HG02981 (cell line): ENCODE measurements around the gene ICAM2.
"Not testable (repeated sequence)": the region's sequence is repeated elsewhere in the genome, so short reads cannot be mapped to it uniquely, and the experiment has no call there.

Source experiments
- ATAC-seq: cut with Tn5 transposase; IDR thresholded peaks from one replicate; pipeline ENCODE4 v1.9.1; 2021; ENCODE audit warnings: mild to moderate bottlenecking, moderate library complexity; ENCODE audit not compliant: unreplicated experiment

ICAM2 gene

DNA sequence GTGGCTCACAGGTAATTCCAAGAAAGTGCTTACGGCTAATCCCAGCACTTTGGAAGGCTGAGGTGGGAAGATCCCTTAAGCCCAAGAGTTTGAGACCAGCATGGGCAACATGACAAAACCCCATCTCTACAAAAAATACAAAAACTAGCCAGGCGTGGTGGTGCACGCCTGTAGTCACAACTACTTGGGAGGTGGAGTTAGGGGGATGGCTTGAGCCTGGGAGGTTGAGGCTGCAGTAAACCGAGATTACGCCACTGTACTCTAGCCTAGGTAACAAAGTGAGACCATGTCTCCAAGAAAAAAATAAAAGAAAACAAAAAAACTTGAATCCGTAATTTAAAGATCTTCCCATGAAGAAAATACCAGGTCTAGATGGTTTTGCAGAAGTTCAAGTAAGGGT, 5.0 kb downstream of the ICAM2 start:
- no peak for ATAC-seq

DNA sequence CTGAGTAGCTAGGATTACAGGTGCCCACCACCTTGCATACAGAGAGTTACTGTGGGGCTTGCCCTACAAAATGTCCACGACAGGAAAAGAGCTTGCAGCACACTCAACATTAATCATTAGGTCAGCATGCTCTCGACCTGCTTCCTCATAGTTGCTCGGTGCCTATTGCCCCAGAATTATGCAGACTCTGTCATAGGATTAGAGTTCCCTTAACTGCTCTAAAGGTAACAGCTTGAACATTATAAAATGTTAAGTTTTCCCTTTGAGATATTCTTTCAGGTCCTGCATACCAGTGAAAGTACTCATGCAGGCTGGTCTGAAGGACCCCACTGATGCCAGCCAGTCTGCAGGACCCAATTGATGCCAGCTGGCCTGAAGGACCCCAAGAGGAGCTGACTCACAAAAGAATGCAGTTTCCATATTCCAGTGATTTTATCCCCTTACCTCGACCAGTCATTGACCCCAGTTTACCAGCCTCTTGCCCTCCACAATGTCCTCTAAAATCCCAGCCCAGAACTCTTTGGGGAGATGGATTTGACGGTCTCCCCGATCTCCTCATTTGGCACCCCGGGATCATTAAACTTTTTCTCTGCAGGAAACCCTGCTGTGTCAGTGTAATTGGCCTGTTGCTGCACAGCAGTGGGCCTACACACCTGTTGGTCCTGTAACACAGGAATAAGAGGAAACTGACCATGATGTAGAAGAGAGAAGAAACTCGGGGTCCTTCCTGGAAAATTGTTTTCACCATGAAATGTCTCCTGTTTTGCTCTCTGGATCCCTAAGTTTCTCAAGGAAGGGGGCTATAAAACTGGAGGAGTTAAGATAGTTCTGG, 10.6 kb downstream of the ICAM2 start:
- ATAC-seq: no peak

DNA sequence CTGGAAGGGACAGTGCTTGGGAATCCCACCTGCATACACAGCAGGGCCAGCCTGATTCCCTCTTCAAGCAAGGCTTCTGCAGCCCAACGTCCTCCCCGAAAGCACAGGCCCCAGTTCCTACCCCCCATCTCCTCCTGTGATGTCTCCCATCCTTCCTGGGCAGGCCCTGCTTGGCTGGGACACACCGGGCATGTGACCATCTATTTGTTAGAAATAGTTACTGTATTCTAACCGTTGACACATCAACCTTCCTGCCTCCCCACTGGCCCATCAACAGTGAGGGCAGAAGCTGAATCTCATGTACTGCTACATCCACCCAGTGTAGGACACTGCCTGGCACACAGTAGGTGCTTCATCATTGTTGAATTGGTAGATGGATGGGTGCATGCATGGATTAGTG, 11.6 kb downstream of the ICAM2 start:
- ATAC-seq: no peak

DNA sequence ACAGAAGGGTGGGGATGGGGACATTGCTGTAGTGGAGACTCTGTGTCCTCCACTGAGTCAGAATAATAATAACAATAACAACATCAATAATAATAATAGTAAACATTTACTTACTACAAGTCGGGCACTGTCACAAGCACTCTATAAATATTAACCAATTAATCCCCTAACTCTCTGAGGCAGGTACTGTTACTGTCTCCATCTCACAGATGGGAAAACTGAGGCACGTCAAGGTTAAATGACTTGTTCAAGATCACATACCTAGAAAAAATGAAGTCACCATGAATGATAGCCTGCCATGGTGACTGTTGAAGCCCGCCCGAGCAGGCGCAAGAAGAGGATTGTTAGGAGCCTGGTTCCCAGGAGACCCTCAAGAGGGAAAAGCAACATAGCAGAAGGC, 12.1 kb downstream of the ICAM2 start:
- no peak for ATAC-seq

DNA sequence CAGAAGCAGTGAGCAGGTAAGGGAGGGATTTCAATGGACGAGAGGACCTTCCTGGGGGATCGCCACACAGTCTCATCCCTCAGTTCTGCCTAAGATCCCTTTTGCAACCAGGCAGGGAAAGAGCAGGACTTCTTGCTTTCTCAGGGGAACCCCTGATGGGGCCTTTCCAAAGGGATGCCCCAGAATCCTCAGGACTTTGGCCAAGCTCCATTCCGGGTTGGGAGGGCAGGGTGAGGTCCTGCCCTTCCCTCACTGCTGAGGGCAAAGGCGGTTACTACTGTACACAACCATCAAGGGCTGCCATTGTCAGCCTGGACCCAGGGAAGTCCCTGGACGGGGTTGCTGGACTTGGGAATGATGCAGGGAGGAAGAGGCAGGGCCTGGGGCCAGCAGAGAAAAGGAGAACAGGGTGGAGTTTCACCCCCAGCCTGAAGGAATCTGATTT, 12.6 kb downstream of the ICAM2 start:
- no peak for ATAC-seq

DNA sequence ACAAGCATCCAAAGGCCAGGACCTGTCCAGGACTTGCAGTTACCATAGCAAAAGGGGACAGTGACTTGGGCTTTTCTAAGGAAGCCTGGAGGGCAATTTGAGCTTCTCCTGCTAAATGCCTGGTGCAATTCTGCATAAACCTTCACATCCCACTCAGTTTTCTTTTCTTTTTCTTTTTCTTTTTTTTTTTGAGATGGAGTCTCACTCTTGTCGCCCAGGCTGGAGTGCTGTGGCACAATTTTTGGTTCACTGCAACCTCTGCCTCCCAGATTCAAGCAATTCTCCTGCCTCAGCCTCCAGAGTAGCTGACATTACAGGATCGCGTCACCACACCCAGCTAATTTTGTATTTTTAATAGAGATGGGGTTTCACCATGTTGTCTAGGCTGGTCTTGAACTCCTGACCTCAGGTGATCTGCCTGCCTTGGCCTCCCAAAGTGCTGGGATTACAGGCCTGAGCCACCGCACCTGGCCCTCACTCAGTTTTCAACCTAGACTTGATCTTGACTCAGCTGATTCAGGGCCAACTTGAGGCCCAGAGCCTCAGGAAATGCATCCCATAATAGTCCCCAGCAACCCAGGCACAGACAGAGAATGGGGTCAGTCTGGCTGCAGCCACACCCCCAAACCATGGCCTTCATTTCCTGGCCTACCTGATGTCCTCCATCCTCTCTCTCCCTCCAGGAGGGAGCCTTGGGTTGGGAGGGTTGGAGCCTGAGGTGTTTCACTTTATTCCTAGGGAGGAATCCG, 13.2 kb downstream of the ICAM2 start:
- ATAC-seq: not testable (repeated sequence)

DNA sequence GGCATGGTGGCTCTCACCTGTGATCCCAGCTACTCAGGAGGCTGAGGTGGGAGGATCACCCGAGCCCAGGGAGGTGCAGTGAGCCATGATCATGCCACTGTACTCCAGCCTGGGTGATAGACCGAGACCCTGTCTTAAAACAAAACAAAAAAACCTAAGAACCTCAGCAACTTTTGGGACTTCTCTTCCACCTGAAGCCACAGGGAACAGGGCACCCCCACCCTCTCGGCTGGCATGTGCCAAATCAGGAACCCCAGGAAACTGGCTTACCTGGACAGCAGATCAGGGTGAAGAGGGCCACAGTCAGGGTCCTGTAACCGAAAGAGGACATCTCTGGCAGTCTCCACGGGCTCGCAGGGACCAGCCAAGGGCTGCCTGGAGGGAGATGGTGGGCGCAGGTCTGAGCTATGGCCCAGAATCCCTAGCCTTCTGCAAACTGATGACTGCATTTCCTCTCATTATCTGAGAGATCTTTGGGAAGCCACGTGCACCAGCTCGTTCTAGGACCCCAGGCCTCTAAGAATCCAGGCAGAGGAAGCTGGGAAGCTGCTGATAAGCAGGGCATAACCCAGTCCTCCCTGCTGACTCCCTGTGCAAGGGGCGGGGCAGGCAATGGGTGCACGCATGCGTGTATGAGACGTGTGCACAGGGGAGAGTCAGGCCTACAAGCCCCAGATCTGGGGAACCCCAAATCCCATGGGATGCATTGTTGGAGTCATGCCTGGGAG, 13.9 kb downstream of the ICAM2 start:
- no peak for ATAC-seq

DNA sequence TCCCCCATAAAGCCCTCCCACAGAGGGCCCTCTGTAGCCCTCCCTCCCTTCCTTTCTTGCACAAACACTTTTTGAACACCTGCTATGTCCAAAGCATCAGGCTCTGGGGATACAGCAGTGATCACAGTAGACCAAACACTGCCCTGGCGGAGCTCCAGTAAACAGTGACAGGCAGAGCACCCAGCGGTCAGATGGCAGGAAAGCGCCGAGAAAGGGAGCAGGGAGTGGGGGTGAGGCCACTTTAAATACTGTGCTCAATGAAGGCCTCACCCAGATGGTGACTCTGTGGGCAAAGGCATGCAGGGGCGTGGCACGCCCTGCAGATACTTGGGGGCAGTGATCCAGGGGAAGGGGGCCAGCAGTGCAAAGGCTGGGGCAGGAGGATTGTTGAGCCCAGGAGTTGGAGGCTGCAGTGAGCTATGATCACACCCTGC, 14.7 kb downstream of the ICAM2 start:
- ATAC-seq: no peak

DNA sequence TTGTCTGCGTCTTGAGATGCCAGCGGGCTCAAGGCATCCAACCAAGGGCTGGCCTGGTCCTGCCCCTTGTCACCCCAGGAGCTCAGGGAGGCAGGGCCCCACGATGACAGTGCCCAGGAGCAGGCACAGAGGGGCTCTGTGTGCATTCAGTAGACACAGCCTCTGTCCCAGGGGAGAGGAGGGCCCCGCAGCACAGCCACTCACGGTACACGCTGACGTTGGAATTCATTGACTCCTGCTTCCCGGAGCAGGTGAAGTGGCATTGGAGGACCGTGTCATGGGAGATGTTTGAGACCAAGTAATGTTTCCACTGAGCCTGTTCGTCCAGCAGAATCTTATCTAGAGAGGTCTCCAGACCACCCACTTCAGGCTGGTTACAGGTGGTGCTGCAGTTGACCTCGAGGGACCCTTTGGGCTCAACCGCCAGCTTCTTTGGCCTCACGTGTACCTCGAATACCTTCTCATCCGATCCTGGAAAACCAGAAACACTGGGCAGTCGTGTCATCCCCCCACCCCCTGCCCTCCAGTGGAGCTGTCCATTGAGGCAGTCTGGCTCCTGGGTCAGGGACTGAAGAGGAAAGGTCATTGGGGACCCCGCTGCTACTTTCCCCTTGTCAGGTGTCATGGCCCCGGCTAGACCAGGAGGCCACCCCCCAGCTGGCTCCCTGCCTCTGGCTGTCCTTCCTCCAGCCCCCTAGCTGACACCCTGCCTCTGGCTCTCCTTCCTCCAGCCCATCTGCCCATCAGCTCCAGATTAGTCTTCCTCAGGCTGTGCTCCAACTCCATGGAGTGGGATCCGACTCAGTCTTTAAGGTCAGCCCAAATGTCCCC, 15.3 kb downstream of the ICAM2 start:
- ATAC-seq: no peak

DNA sequence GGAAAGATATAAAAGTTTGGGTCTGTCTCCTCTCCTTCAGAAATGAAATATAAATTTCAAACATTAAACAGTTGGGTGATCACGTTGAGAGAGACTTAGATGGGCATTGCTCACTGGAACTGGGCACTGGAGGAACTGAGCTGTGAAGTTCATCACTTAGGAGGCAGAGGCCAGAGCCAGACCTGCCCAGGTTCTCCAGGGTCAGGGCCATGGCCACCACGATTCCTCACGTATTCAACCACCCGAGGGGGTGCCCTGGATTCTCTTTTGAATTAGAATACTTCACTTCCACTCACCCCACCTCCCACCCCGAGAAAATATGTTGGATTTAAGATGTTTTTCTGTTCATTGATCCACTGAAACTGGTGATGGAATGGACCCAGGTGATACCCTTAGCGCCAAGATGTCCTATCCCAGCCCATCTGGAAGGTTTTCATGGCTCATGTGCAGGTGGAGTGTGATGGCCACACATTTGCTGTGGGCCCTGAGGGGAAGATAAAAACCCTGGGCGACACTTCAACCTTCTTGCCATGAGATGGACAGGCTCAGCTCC, 16.1 kb downstream of the ICAM2 start:
- no peak for ATAC-seq

DNA sequence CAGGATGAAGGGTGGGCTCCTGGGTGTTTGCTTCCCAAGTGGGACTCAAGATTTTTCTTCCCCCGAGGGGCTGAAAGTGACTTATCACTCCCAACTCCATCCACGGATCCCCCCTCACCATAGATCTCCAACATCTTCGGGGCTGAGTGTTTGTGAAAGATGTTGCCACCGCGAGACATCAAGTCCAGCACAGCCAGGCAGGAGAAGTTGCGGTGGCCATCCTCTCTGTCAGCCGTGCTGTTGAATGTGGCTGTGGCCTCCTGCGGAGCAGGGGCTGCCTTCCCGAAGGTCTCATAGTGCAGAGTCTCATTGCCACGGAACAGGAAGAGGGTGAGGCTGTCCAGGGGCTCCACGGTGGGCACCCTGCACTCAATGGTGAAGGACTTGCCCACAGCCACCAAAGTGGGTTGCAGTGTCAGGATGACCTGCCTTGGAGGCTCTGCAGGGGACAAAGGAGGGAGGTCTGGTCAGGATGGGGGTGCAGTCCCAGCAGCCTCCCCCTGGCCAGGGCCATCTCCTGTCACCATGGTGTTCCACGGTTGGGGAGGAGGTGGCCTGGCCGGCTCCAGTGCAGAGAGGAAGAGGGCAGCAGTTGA, 16.8 kb downstream of the ICAM2 start:
- no peak for ATAC-seq

DNA sequence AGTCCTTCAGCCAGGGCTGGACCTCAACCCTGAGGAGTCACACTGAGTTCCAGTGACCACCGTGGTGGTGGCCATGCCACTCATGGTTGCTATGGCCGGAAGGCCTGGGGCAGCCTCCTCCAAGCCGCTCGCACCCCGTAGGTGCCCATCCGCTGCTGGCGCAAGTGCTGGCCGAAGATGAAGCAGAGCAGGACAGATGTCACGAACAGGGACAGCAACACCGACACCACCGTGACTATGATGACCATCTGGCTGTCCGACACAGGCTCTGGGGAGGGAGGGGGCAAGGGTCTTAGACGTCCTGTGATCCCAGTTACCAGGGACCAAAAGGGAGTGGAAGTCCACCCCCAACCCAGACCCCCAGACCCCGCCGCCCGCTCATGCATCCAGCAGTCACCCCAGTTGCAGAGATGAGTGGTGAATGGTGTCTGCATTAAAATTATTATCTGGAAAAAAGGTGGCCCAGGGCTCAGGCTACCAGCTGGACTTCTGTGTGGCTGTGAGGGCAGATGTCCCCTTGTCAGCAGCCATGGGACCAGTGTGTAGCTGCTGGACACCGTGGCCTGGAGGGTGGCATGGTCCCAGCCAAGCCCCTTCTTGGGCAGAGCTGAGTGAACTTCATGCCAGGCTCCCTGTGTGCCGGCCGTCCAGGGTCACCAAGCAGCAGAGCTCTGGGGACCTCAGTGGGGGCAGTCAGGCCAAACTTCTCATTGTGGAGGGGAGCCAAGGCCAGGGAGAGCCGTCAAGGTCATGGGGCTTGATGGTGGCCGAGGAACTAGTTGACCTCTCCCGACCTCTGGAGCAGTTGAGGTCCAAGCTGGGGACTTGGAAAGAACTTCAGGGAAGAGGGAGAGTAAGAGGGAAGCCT, 17.5 kb downstream of the ICAM2 start:
- ATAC-seq: no peak

DNA sequence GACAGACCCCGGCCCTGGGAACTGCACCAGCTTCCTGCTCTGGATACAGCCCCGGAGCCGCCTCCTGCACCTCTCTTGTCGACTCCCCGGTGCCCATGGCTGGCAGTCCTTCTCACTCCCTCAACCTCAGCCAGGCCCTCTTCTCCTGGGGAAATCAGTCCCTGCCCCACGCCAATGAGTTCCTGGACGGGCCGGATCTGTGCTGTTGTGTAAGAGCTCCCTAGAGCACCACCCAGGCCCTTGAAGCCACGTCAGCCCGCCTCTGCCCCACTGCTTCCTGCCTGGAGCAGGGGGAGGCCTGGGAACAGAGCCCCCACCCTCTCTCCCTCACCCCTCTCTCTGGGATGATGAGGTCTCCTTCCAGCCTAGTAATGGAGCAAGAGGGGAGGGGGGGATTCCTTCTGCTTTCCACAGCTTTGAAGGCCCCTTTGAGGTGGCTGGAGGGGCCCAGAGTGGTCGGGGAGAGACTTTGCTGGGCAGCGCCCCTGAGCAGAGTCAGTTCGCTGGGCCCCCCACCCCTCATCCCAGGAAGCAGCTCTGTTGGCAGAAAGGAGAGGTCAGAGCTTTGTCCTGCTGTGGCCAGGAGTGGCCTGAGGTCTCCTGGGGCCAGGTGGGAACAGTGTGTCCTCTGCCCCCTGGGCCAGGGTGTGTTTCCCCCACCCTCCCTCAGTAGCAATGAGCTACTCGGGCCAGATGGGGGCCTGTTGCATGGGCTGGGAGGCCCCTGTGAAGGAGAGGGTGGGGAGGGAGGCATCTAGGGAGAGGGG, 18.5 kb downstream of the ICAM2 start:
- no peak for ATAC-seq

DNA sequence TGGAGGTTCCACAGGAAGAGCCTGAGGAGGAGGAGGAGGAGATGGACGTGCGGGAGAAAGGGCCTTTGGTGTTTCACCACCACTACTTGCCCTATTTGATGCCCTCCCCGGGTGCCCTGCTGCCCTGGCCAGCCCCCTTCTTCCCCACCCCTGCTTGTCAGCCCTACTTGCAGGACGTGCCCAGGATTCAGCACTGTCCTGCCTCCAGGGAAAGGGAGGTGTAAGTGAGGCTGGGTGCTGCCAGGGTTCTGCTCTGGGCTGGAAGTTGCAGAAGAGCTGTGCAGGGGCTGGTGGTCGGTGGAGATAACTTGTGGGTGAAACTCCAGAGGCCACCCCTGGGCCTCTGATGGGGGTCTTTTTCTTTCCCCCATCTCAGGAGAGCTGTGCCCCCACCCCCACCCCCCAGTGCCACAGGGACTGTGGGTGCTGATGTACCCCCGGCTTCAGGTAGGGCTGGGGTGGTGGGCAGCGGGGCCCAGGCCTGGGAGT, 19.3 kb downstream of the ICAM2 start:
- no peak for ATAC-seq

DNA sequence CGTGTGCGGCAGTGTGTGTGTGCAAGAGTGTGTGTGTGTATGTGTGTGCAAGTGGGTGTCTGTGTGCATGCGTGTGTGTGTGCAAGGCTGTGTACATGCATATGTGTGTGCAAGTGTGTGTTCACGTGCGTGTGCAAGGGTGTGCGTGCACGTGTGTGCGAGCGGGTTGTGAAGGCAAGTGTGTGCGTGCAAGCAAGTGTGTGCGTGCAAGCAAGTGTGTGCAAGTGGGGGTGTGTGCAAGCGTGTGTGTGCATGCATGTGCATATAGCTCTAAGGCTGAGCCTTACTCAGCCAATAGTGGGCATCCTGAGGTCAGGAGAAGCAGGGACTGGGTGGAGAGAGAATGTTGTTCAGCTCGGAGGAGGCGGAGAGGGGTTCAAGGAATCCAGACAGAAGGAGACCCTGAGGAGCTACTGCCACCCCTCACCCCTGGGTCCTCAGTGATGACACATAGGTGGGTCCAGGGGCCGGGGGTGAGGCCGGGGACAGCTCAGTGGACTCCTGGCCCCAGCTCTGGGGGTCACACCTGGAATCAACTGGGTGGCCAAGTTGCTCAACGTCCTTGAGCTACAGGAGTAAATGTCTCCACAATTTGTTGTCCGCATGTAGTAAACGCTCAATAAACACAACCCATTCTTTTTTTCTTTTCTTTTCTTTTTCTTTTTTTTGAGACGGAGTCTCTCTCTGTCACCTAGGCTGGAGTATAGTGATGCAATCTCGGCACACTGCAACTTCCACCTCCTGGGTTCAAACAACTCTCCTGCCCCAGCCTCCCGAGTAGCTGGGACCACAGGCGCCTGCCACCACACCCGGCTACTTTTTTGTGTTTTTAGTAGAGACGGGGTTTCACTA, 20.5 kb downstream of the ICAM2 start:
- no peak for ATAC-seq

DNA sequence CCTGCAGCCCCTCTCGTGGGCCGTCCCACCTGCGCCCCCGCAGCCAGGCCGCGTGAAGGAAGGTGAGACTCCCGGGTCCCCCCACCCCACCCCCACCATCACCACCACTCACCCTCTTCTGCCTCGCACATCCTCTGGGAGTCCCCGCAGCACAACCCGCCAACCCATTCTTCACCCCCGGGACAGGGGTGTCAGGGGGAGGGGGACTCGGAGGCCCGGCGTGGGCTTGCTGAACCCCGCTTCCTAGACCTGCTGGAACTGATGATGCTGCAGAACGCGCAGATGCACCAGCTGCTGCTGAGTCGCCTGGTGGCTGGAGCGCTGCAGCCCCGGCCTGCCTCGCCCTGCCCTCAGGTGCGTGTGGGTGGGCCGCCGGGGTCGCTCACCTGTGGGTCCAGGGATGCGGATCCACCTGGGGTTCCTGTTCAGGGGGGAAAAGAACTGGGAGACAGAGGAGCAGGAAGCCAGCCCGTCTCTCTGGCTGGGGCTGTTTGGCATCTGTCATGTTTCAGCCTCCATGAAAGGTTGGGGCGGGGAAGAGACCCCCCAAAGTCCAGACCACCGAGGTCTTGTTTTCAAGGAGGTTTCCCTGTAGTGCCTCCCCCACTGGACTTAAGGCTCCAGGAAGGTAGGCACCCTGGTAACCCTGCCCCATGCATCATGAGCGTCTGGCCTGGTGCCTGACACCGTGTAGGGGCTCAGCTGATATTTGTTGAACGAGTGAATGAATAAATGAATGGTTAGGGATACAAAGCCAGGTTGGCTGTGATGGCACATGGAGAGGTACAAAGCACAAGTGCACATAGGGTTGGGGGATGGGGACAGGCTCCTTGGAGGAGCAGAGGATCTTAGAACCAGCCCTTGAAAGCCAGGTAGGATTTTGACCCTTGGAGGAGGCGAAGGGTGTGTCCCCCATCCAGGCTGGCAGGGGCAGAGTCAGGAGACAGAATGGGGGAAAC, 21.4 kb downstream of the ICAM2 start:
- ATAC-seq: no peak
